H9 (cell line): ENCODE measurements around the gene KANSL1. TPM values are rescaled to one million over a fixed set of nuclear protein-coding genes. Genes with fewer than 3 reads are reported as not detected.

Source experiments
- DNase-seq: peaks from one replicate; pipeline ENCODE4 v3.0.0-alpha.2; 2017
- H2AFZ ChIP-seq: one replicate; pipeline ENCODE4 v1.6.1; 2013; ENCODE audit warnings: mild to moderate bottlenecking, low read length, control low read depth, moderate library complexity
- H2AK5ac ChIP-seq: 2 replicates; pipeline ENCODE4 v1.6.1; 2013; ENCODE audit warnings: low read length, control low read depth, mixed read lengths; ENCODE audit not compliant: insufficient read length
- H2BK120ac ChIP-seq: one replicate; pipeline ENCODE4 v1.6.1; 2013; ENCODE audit warnings: low read depth, mild to moderate bottlenecking, low read length, control low read depth, inconsistent platforms; ENCODE audit not compliant: poor library complexity, severe bottlenecking
- H2BK12ac ChIP-seq: 2 replicates; pipeline ENCODE4 v1.6.1; 2013; ENCODE audit warnings: low read length, control low read depth, mixed read lengths, low read depth; ENCODE audit not compliant: insufficient read length
- H2BK15ac ChIP-seq: 2 replicates; pipeline ENCODE4 v1.6.1; 2013; ENCODE audit warnings: low read depth, low read length, control low read depth
- H2BK20ac ChIP-seq: one replicate; pipeline ENCODE4 v1.6.1; 2013; ENCODE audit warnings: low read depth, mild to moderate bottlenecking, low read length, control low read depth, inconsistent platforms; ENCODE audit not compliant: poor library complexity, severe bottlenecking
- H2BK5ac ChIP-seq: 2 replicates; pipeline ENCODE4 v1.6.1; 2013; ENCODE audit warnings: low read length, control low read depth, mixed read lengths; ENCODE audit not compliant: insufficient read length
- H3K14ac ChIP-seq: 2 replicates; pipeline ENCODE4 v1.6.1; 2013; ENCODE audit warnings: low read length, control low read depth; ENCODE audit not compliant: insufficient read depth
- H3K18ac ChIP-seq: 2 replicates; pipeline ENCODE4 v1.6.1; 2013; ENCODE audit warnings: low read depth, mild to moderate bottlenecking, mixed read lengths, low read length, control low read depth; ENCODE audit not compliant: insufficient read length
- H3K23ac ChIP-seq: 2 replicates; pipeline ENCODE4 v1.6.1; 2013; ENCODE audit warnings: low read length, control low read depth, mixed read lengths, low read depth; ENCODE audit not compliant: insufficient read length
- H3K23me2 ChIP-seq: 2 replicates; pipeline ENCODE4 v1.6.1; 2013; ENCODE audit warnings: low read depth, mild to moderate bottlenecking, mixed read lengths, low read length, control low read depth; ENCODE audit not compliant: insufficient read length, poor library complexity, severe bottlenecking
- H3K27ac ChIP-seq: 2 replicates; pipeline ENCODE4 v1.5.1; 2013; ENCODE audit warnings: low read length, control low read depth, mixed read lengths, low read depth; ENCODE audit not compliant: insufficient read length
- H3K27me3 ChIP-seq: 2 replicates; pipeline ENCODE4 v1.6.1; 2013; ENCODE audit warnings: low read length, control low read depth, inconsistent platforms; ENCODE audit not compliant: insufficient read depth
- H3K4ac ChIP-seq: 2 replicates; pipeline ENCODE4 v1.6.1; 2013; ENCODE audit warnings: low read depth, mild to moderate bottlenecking, control low read depth, inconsistent platforms, low read length, moderate library complexity
- H3K4me1 ChIP-seq: 2 replicates; pipeline ENCODE4 v1.6.1; 2013; ENCODE audit warnings: low read length, control low read depth, inconsistent platforms; ENCODE audit not compliant: insufficient read depth
- H3K4me2 ChIP-seq: 2 replicates; pipeline ENCODE4 v1.6.1; 2013; ENCODE audit warnings: low read length, control low read depth, mixed read lengths; ENCODE audit not compliant: insufficient read length, insufficient read depth
- H3K56ac ChIP-seq: 2 replicates; pipeline ENCODE4 v1.6.1; 2013; ENCODE audit warnings: low read depth, mild to moderate bottlenecking, mixed read lengths, low read length, control low read depth; ENCODE audit not compliant: insufficient read length
- H3K79me1 ChIP-seq: 2 replicates; pipeline ENCODE4 v1.6.1; 2013; ENCODE audit warnings: low read depth, mild to moderate bottlenecking, moderate library complexity, low read length, control low read depth, inconsistent platforms; ENCODE audit not compliant: insufficient read depth, poor library complexity, severe bottlenecking
- H3K79me2 ChIP-seq: 2 replicates; pipeline ENCODE4 v1.6.1; 2013; ENCODE audit warnings: low read length, control low read depth, inconsistent platforms; ENCODE audit not compliant: insufficient read depth
- H3K9ac ChIP-seq: 2 replicates; pipeline ENCODE4 v1.6.1; 2013; ENCODE audit warnings: low read length, control low read depth, mixed read lengths; ENCODE audit not compliant: insufficient read length; ENCODE audit errors: extremely low read depth
- H3K9me3 ChIP-seq: one replicate; pipeline ENCODE4 v1.6.1; 2013; ENCODE audit warnings: low read depth, low read length, inconsistent platforms; ENCODE audit not compliant: control insufficient read depth
- H3T11ph ChIP-seq: one replicate; pipeline ENCODE4 v1.6.1; 2013; ENCODE audit warnings: mild to moderate bottlenecking, low read length, control low read depth, inconsistent platforms
- H4K20me1 ChIP-seq: one replicate; pipeline ENCODE4 v1.6.1; 2013; ENCODE audit not compliant: control insufficient read depth, insufficient read length, insufficient read depth
- H4K5ac ChIP-seq: 2 replicates; pipeline ENCODE4 v1.6.1; 2013; ENCODE audit warnings: low read depth, mild to moderate bottlenecking, mixed read lengths, low read length, control low read depth; ENCODE audit not compliant: insufficient read length
- H4K8ac ChIP-seq: replicated peaks from 2 replicates; pipeline ENCODE4 v1.6.1; 2013; ENCODE audit warnings: low read length, control low read depth, mixed read lengths, low read depth; ENCODE audit not compliant: insufficient read length
- H4K91ac ChIP-seq: 2 replicates; pipeline ENCODE4 v1.6.1; 2013; ENCODE audit warnings: low read depth, mild to moderate bottlenecking, moderate library complexity, mixed read lengths, low read length, control low read depth; ENCODE audit not compliant: insufficient read length
- H3K27ac Mint-ChIP-seq, 3 experiments: 2 replicates in 2 of 3; 3 replicates in 1 of 3; pipeline ENCODE4 v1.8.0; 2020 to 2021; ENCODE audit warnings: mixed read lengths in 3 of 3, mild to moderate bottlenecking in 1 of 3, moderate library complexity in 1 of 3
- H3K27me3 Mint-ChIP-seq: 2 replicates; pipeline ENCODE4 v1.8.0; 2021; ENCODE audit warnings: low read depth, mild to moderate bottlenecking, moderate library complexity, mixed read lengths
- H3K36me3 Mint-ChIP-seq, 3 experiments: 2 replicates in 2 of 3; 3 replicates in 1 of 3; pipeline ENCODE4 v1.8.0; 2020 to 2021; ENCODE audit warnings: low read depth in 3 of 3, mixed read lengths in 3 of 3; ENCODE audit not compliant: insufficient read depth in 1 of 3
- H3K4me1 Mint-ChIP-seq, 2 experiments: 2 replicates each; pipeline ENCODE4 v1.8.0; 2020; ENCODE audit warnings: mixed read lengths in 2 of 2
- H3K4me3 Mint-ChIP-seq, 2 experiments: 2 replicates in 1 of 2; 3 replicates in 1 of 2; pipeline ENCODE4 v1.8.0; 2020 to 2021; ENCODE audit warnings: mild to moderate bottlenecking in 2 of 2, mixed read lengths in 2 of 2, moderate library complexity in 1 of 2
- H3K9me3 Mint-ChIP-seq, 2 experiments: 2 replicates in 1 of 2; 3 replicates in 1 of 2; pipeline ENCODE4 v1.8.0; 2020; ENCODE audit warnings: mild to moderate bottlenecking in 2 of 2, mixed read lengths in 2 of 2, moderate library complexity in 1 of 2
- WGBS: extraction: QIAGEN DNeasy Blood & Tissue Kit; methylation state at CpG from one replicate; pipeline ENCODE4 v1.1.7; 2013; ENCODE audit warnings: missing lambda C conversion rate, low lambda C conversion rate, mixed read lengths; ENCODE audit not compliant: insufficient read length; ENCODE audit errors: extremely low coverage; 5-methylcytosine and 5-hydroxymethylcytosine counted together
- total RNA-seq: library from RNA; stranded (reverse); gene quantifications from 2 replicates; pipeline ENCODE4 v1.2.1, GENCODE V29; 2021
- TF ChIP-seq, protein P1 (sequence below): fragments of 200-600 bp; sonication (generic); conservative IDR thresholded peaks from 3 replicates; pipeline ENCODE4 v1.8.0; 2021; ENCODE audit warnings: antibody characterized with exemption, mild to moderate bottlenecking

The KANSL1 gene
- total RNA-seq, 1 experiment from 2014 or later: 114 TPM

- no peak overlapping the region for H3K27ac ChIP-seq
- H3K36me3 Mint-ChIP-seq: peaks cover 26 to 41% (median 30%) of the 10 kb centered on the region in 3 experiments
- peaks cover 11 to 23% of the 10 kb centered on the region in 2 experiments for H3K9me3 Mint-ChIP-seq
- H4K20me1 ChIP-seq: peaks cover 2% of the 10 kb centered on the region
- peaks cover 4% of the 10 kb centered on the region for H3K79me1 ChIP-seq
- no peak overlapping the region for H3T11ph ChIP-seq
- no peak overlapping the region for H2BK20ac ChIP-seq
- no peak overlapping the region; a peak in 1 of 5 replicates for H3K4me3 Mint-ChIP-seq
- no peak overlapping the region for H2AFZ ChIP-seq
- no peak overlapping the region for H2BK12ac ChIP-seq
- no peak overlapping the region for H3K4me2 ChIP-seq
- no peaks in the 10 kb centered on the region for H3K9me3 ChIP-seq
- H3K23me2 ChIP-seq: peaks cover 3% of the 10 kb centered on the region
- no peak for DNase-seq
- H3K79me2 ChIP-seq: peaks cover 20% of the 10 kb centered on the region; the same call in 1 of the 2 replicates
- H4K91ac ChIP-seq: no peak overlapping the region
- WGBS: no CpG with 5 or more reads among the region's 2 CpGs
- no peak overlapping the region for H3K56ac ChIP-seq
- no peaks in the 10 kb centered on the region for H3K27me3 Mint-ChIP-seq
- H3K18ac ChIP-seq: no peak overlapping the region
- H3K27me3 ChIP-seq: no peaks in the 10 kb centered on the region
- H2BK15ac ChIP-seq: no peak overlapping the region
- H4K8ac ChIP-seq: no peak overlapping the region
- no peak overlapping the region for H4K5ac ChIP-seq
- H3K9ac ChIP-seq: no peak overlapping the region
- no peak overlapping the region for H3K23ac ChIP-seq
- H2BK120ac ChIP-seq: no peak overlapping the region
- H3K4ac ChIP-seq: no peak overlapping the region
- H2AK5ac ChIP-seq: no peak overlapping the region
- TF ChIP-seq, protein P1, sequence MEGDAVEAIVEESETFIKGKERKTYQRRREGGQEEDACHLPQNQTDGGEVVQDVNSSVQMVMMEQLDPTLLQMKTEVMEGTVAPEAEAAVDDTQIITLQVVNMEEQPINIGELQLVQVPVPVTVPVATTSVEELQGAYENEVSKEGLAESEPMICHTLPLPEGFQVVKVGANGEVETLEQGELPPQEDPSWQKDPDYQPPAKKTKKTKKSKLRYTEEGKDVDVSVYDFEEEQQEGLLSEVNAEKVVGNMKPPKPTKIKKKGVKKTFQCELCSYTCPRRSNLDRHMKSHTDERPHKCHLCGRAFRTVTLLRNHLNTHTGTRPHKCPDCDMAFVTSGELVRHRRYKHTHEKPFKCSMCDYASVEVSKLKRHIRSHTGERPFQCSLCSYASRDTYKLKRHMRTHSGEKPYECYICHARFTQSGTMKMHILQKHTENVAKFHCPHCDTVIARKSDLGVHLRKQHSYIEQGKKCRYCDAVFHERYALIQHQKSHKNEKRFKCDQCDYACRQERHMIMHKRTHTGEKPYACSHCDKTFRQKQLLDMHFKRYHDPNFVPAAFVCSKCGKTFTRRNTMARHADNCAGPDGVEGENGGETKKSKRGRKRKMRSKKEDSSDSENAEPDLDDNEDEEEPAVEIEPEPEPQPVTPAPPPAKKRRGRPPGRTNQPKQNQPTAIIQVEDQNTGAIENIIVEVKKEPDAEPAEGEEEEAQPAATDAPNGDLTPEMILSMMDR: no peak
- no peaks in the 10 kb centered on the region; the same call in 1 of the 2 replicates for H3K4me1 ChIP-seq
- no peak overlapping the region for H2BK5ac ChIP-seq
- H3K14ac ChIP-seq: no peak overlapping the region
- H3K27ac Mint-ChIP-seq: peak overlapping the region in 2 of 3 experiments; percentile 60 to 78; a peak in 2 of 7 replicates
- H3K4me1 Mint-ChIP-seq: peaks cover 10 to 13% of the 10 kb centered on the region in 2 experiments
Observed at GRCh38 chr17:46195939-46196716, 2.9 kb upstream of the KANSL1 start.
